ENCODE results near the gene PFDN4.

DNA sequence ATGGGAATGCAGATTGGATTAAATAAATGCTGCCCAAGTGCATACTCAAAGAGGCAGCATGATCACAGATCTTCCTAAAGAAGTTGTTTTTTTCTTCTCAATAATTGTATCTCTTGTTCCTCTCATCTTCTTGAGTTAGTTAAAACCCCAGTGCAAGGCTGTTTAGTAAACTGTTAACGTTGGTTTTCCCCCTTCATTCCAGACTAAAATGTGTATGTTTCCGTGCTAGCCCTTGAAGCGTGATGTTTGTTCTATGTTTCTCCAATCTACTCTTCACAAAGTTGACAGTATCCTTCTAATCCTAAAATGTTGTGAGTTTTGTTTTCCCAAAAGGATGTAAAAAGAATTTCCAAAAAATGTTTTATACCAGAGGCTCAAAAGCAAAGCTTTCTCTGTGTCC, 49.7 kb upstream of the PFDN4 start:
- TF ChIP-seq, protein P1, sequence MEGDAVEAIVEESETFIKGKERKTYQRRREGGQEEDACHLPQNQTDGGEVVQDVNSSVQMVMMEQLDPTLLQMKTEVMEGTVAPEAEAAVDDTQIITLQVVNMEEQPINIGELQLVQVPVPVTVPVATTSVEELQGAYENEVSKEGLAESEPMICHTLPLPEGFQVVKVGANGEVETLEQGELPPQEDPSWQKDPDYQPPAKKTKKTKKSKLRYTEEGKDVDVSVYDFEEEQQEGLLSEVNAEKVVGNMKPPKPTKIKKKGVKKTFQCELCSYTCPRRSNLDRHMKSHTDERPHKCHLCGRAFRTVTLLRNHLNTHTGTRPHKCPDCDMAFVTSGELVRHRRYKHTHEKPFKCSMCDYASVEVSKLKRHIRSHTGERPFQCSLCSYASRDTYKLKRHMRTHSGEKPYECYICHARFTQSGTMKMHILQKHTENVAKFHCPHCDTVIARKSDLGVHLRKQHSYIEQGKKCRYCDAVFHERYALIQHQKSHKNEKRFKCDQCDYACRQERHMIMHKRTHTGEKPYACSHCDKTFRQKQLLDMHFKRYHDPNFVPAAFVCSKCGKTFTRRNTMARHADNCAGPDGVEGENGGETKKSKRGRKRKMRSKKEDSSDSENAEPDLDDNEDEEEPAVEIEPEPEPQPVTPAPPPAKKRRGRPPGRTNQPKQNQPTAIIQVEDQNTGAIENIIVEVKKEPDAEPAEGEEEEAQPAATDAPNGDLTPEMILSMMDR (IDR thresholded peaks at IDR 0.05), result no peak
- TF ChIP-seq POLR2A (IDR thresholded peaks at IDR 0.05), result no peak
